GM19328 (cell line): ENCODE measurements around the gene DVL2.
"Not testable (repeated sequence)": the region's sequence is repeated elsewhere in the genome, so short reads cannot be mapped to it uniquely, and the experiment has no call there.

ENCODE experiments used
- ATAC-seq: cut with Tn5 transposase; IDR thresholded peaks from one replicate; pipeline ENCODE4 v1.9.1; 2021; ENCODE audit warnings: mild to moderate bottlenecking, moderate library complexity; ENCODE audit not compliant: unreplicated experiment

The DVL2 gene

GRCh38 chr17:7204828-7205461 lies 29.4 kb downstream of the DVL2 start:
- peak; percentile 74 for ATAC-seq

GRCh38 chr17:7204336-7204735 lies 30.0 kb downstream of the DVL2 start:
- ATAC-seq: no peak

GRCh38 chr17:7203391-7203790 lies 30.9 kb downstream of the DVL2 start:
- no peak for ATAC-seq

GRCh38 chr17:7196651-7197401 lies 37.5 kb downstream of the DVL2 start:
- ATAC-seq: no peak

GRCh38 chr17:7195971-7196370 lies 38.3 kb downstream of the DVL2 start:
- ATAC-seq: no peak

- ATAC-seq: no peak
These were observed 41.9 kb downstream of the DVL2 start for GRCh38 chr17:7192271-7192937.

GRCh38 chr17:7191571-7192270 lies 42.6 kb downstream of the DVL2 start:
- no peak for ATAC-seq

- no peak for ATAC-seq
These were observed 43.2 kb downstream of the DVL2 start for GRCh38 chr17:7191069-7191468.

GRCh38 chr17:7190276-7190917 lies 43.9 kb downstream of the DVL2 start:
- no peak for ATAC-seq

- no peak for ATAC-seq
These were observed 48.1 kb downstream of the DVL2 start for GRCh38 chr17:7186241-7186640.

GRCh38 chr17:7184647-7185046 lies 49.7 kb downstream of the DVL2 start:
- no peak for ATAC-seq

GRCh38 chr17:7184091-7184488 lies 50.2 kb downstream of the DVL2 start:
- no peak for ATAC-seq

GRCh38 chr17:7183433-7184090 lies 50.8 kb downstream of the DVL2 start:
- no peak for ATAC-seq

GRCh38 chr17:7182101-7182500 lies 52.2 kb downstream of the DVL2 start:
- not testable (repeated sequence) for ATAC-seq

- ATAC-seq: no peak
These were observed 54.7 kb downstream of the DVL2 start, which contains the start of gene ASGR1 for GRCh38 chr17:7179317-7180254. Gene ASGR1 (minus strand): TSS chr17:7179370. CDS start chr17:7178563, 807 bp downstream.

- no peak for ATAC-seq
These were observed 55.4 kb downstream of the DVL2 start for GRCh38 chr17:7178973-7179316.

- no peak for ATAC-seq
These were observed 56.3 kb downstream of the DVL2 start for GRCh38 chr17:7177954-7178477.

- no peak for ATAC-seq
These were observed 56.9 kb downstream of the DVL2 start for GRCh38 chr17:7177191-7177953.
